Measurements from ENCODE around the gene IL10RB. TPM values are rescaled to one million over a fixed set of nuclear protein-coding genes. Genes with fewer than 3 reads are reported as not detected.
"Not testable (repeated sequence)": the region's sequence is repeated elsewhere in the genome, so short reads cannot be mapped to it uniquely, and the experiment has no call there.

The IL10RB gene
- total RNA-seq, 1 experiment from 2014 or later = 3.1 TPM

- no peak overlapping the region for H4K91ac ChIP-seq (ENCODE audit: insufficient read length, low read depth, low read length)
- H4K8ac ChIP-seq (replicated peaks; ENCODE audit: insufficient read length, low read depth, low read length) = no peak overlapping the region
- H2BK15ac ChIP-seq (ENCODE audit: low read depth, low read length) = no peak overlapping the region
- no peaks in the 10 kb centered on the region for H3K27me3 ChIP-seq (ENCODE audit: insufficient read depth, low read length)
- H3K9ac ChIP-seq (ENCODE audit: extremely low read depth, insufficient read length, low read length) = no peak overlapping the region
- H3T11ph ChIP-seq (ENCODE audit: low read length) = no peak overlapping the region
- H2BK120ac ChIP-seq (ENCODE audit: low read depth, low read length, poor library complexity, severe bottlenecking) = no peak overlapping the region
- H3K14ac ChIP-seq (ENCODE audit: insufficient read depth, low read length) = no peak overlapping the region
- H3K4me2 ChIP-seq (ENCODE audit: insufficient read depth, insufficient read length, low read length) = no peak overlapping the region
- H3K23ac ChIP-seq (ENCODE audit: insufficient read length, low read depth, low read length) = no peak overlapping the region
- no peaks in the 10 kb centered on the region for H3K4me1 ChIP-seq (ENCODE audit: insufficient read depth, low read length)
- H3K9me3 ChIP-seq (ENCODE audit: control insufficient read depth, low read depth, low read length) = no peaks in the 10 kb centered on the region
- Mint-ChIP-seq H3K36me3 (ENCODE audit: insufficient read depth in 1 of 3, low read depth in 3 of 3) (peaks cover 33 to 89% (median 75%) of the 10 kb centered on the region in 3 experiments), H3K4me1 (no peaks in the 10 kb centered on the region), H3K9me3 (no peaks in the 10 kb centered on the region), H3K27me3 (ENCODE audit: low read depth) (no peaks in the 10 kb centered on the region), H3K27ac (no peak overlapping the region), H3K4me3 (no peak overlapping the region)
- no peaks in the 10 kb centered on the region for H3K79me1 ChIP-seq (ENCODE audit: insufficient read depth, low read depth, low read length, poor library complexity, severe bottlenecking)
- no peaks in the 10 kb centered on the region for H4K20me1 ChIP-seq (ENCODE audit: control insufficient read depth, insufficient read depth, insufficient read length)
- H2BK5ac ChIP-seq (ENCODE audit: insufficient read length, low read length) = no peak overlapping the region
- no peak overlapping the region for H3K27ac ChIP-seq (ENCODE audit: insufficient read length, low read depth, low read length)
- no peak overlapping the region for H4K5ac ChIP-seq (ENCODE audit: insufficient read length, low read depth, low read length)
- no peak overlapping the region for H2BK20ac ChIP-seq (ENCODE audit: low read depth, low read length, poor library complexity, severe bottlenecking)
- H3K56ac ChIP-seq (ENCODE audit: insufficient read length, low read depth, low read length) = no peak overlapping the region
- no peak overlapping the region for H2BK12ac ChIP-seq (ENCODE audit: insufficient read length, low read depth, low read length)
- no peak overlapping the region for H2AFZ ChIP-seq (ENCODE audit: low read length)
- H3K18ac ChIP-seq (ENCODE audit: insufficient read length, low read depth, low read length) = no peak overlapping the region
- H3K4ac ChIP-seq (ENCODE audit: low read depth, low read length) = no peak overlapping the region
- no peak for TF ChIP-seq CTCF (conservative IDR thresholded peaks at IDR 0.05)
- H2AK5ac ChIP-seq (ENCODE audit: insufficient read length, low read length) = no peak overlapping the region
- no peak for DNase-seq
- H3K79me2 ChIP-seq (ENCODE audit: insufficient read depth, low read length) = no peaks in the 10 kb centered on the region
- H3K23me2 ChIP-seq (ENCODE audit: insufficient read length, low read depth, low read length, poor library complexity, severe bottlenecking) = no peaks in the 10 kb centered on the region
- WGBS (ENCODE audit: extremely low coverage, insufficient read length, low lambda C conversion rate) = no CpG with 5 or more reads among the region's 2 CpGs
These were observed 15.0 kb upstream of the IL10RB start for GRCh38 chr21:33251119-33251518.

- H3T11ph ChIP-seq (ENCODE audit: low read length); H3K4me1 ChIP-seq (ENCODE audit: insufficient read depth, low read length); H3K23ac ChIP-seq (ENCODE audit: insufficient read length, low read depth, low read length); H3K4me1 Mint-ChIP-seq; H3K27me3 Mint-ChIP-seq (ENCODE audit: low read depth); H3K4me2 ChIP-seq (ENCODE audit: insufficient read depth, insufficient read length, low read length); H3K27ac Mint-ChIP-seq; H3K79me1 ChIP-seq (ENCODE audit: insufficient read depth, low read depth, low read length, poor library complexity, severe bottlenecking); H3K4ac ChIP-seq (ENCODE audit: low read depth, low read length); H2BK12ac ChIP-seq (ENCODE audit: insufficient read length, low read depth, low read length); H4K91ac ChIP-seq (ENCODE audit: insufficient read length, low read depth, low read length); H3K9ac ChIP-seq (ENCODE audit: extremely low read depth, insufficient read length, low read length); H3K27me3 ChIP-seq (ENCODE audit: insufficient read depth, low read length); H3K9me3 ChIP-seq (ENCODE audit: control insufficient read depth, low read depth, low read length); H3K9me3 Mint-ChIP-seq; H4K20me1 ChIP-seq (ENCODE audit: control insufficient read depth, insufficient read depth, insufficient read length); H3K4me3 Mint-ChIP-seq; H3K18ac ChIP-seq (ENCODE audit: insufficient read length, low read depth, low read length); H2BK120ac ChIP-seq (ENCODE audit: low read depth, low read length, poor library complexity, severe bottlenecking); H3K27ac ChIP-seq (ENCODE audit: insufficient read length, low read depth, low read length); H2BK5ac ChIP-seq (ENCODE audit: insufficient read length, low read length); H4K8ac ChIP-seq (replicated peaks; ENCODE audit: insufficient read length, low read depth, low read length); H3K23me2 ChIP-seq (ENCODE audit: insufficient read length, low read depth, low read length, poor library complexity, severe bottlenecking); H3K14ac ChIP-seq (ENCODE audit: insufficient read depth, low read length); H2BK15ac ChIP-seq (ENCODE audit: low read depth, low read length); H2BK20ac ChIP-seq (ENCODE audit: low read depth, low read length, poor library complexity, severe bottlenecking); H3K56ac ChIP-seq (ENCODE audit: insufficient read length, low read depth, low read length); H2AK5ac ChIP-seq (ENCODE audit: insufficient read length, low read length); H3K79me2 ChIP-seq (ENCODE audit: insufficient read depth, low read length); H2AFZ ChIP-seq (ENCODE audit: low read length); DNase-seq; H4K5ac ChIP-seq (ENCODE audit: insufficient read length, low read depth, low read length): not testable (repeated sequence)
- no CpG with 5 or more reads among the region's 6 CpGs for WGBS (ENCODE audit: extremely low coverage, insufficient read length, low lambda C conversion rate)
- H3K36me3 Mint-ChIP-seq (ENCODE audit: insufficient read depth in 1 of 3, low read depth in 3 of 3) = peaks cover 35 to 88% (median 76%) of the 10 kb centered on the region in 3 experiments
These were observed 12.8 kb upstream of the IL10RB start for GRCh38 chr21:33253382-33253781.

Measured in H9 (cell line).